HG03442 (cell line): Measurements from ENCODE around the gene AVPR2.

ENCODE experiments used
- ATAC-seq: cut with Tn5 transposase; IDR thresholded peaks from one replicate; pipeline ENCODE4 v1.9.1; 2021; ENCODE audit warnings: mild to moderate bottlenecking, moderate library complexity; ENCODE audit not compliant: unreplicated experiment

Gene AVPR2

GRCh38 chrX:153884590-153884989 lies 19.9 kb upstream of the AVPR2 start:
- ATAC-seq, result no peak

- no peak for ATAC-seq
These were observed 19.2 kb upstream of the AVPR2 start for GRCh38 chrX:153885208-153885787.

GRCh38 chrX:153885968-153886903 lies 18.2 kb upstream of the AVPR2 start, which contains the start of gene L1CAM:
Gene L1CAM, minus strand, starts transcription at chrX:153886173. Its CDS starts 10,337 bp downstream, at chrX:153875836.
- ATAC-seq, result no peak

- no peak for ATAC-seq
These were observed 17.6 kb upstream of the AVPR2 start for GRCh38 chrX:153886915-153887314.

- ATAC-seq, result no peak
These were observed 17.1 kb upstream of the AVPR2 start for GRCh38 chrX:153887385-153887784.

GRCh38 chrX:153888344-153888743 lies 16.1 kb upstream of the AVPR2 start:
- no peak for ATAC-seq

- ATAC-seq, result no peak
These were observed 15.3 kb upstream of the AVPR2 start for GRCh38 chrX:153889123-153889522.

- ATAC-seq, result no peak
These were observed 6.6 kb upstream of the AVPR2 start for GRCh38 chrX:153897899-153898298.

- ATAC-seq, result peak; percentile 71
These were observed 3.4 kb upstream of the AVPR2 start for GRCh38 chrX:153900831-153901752.

- no peak for ATAC-seq
These were observed 2.7 kb upstream of the AVPR2 start for GRCh38 chrX:153901753-153902140.

GRCh38 chrX:153902385-153902784 lies 2.1 kb upstream of the AVPR2 start:
- ATAC-seq, result no peak

GRCh38 chrX:153903238-153903980 lies 1.1 kb upstream of the AVPR2 start:
- no peak for ATAC-seq

GRCh38 chrX:153905481-153906095 lies 1.1 kb downstream of the AVPR2 start:
- no peak for ATAC-seq

- ATAC-seq, result no peak
These were observed 1.8 kb downstream of the AVPR2 start for GRCh38 chrX:153906126-153906917.

GRCh38 chrX:153907456-153907855 lies 3.0 kb downstream of the AVPR2 start:
- no peak for ATAC-seq

- no peak for ATAC-seq
These were observed 3.9 kb downstream of the AVPR2 start for GRCh38 chrX:153908219-153908860.

- ATAC-seq, result no peak
These were observed 4.8 kb downstream of the AVPR2 start for GRCh38 chrX:153909024-153909979.

GRCh38 chrX:153909980-153910360 lies 5.5 kb downstream of the AVPR2 start:
- no peak for ATAC-seq
